Activated gamma-delta T cell (primary cell): ENCODE results near the gene TNIP1.

ENCODE experiments used
- DNase-seq: peaks from one replicate; lab custom pipeline; 2025; lab: John Stamatoyannopoulos, UW

TNIP1 gene

GRCh38 chr5:151001436-151001835 is 79.4 kb downstream of the TNIP1 start:
- DNase-seq: no peak

- DNase-seq: no peak
Measured at GRCh38 chr5:150999704-151000442, 81.0 kb downstream of the TNIP1 start.

GRCh38 chr5:150993826-150994412 is 86.9 kb downstream of the TNIP1 start:
- DNase-seq: no peak

- no peak for DNase-seq
Measured at GRCh38 chr5:150993422-150993821, 87.4 kb downstream of the TNIP1 start.

GRCh38 chr5:150992705-150993104 is 88.1 kb downstream of the TNIP1 start:
- DNase-seq: no peak

GRCh38 chr5:150989695-150990094 is 91.1 kb downstream of the TNIP1 start:
- no peak for DNase-seq

- DNase-seq: no peak
Measured at GRCh38 chr5:150987746-150988145, 93.1 kb downstream of the TNIP1 start.
